SK-N-DZ (cell line): Measurements from ENCODE around the gene SUN2.

Source experiments
- DNase-seq: peaks from one replicate; pipeline ENCODE4 v3.0.0-alpha.2; 2015; ENCODE audit warnings: low spot score

The SUN2 gene

GRCh38 chr22:38716271-38716670, 39.5 kb downstream of the SUN2 start:
- DNase-seq: no peak

- no peak for DNase-seq
These were observed 39.9 kb downstream of the SUN2 start for GRCh38 chr22:38715852-38716251.

- DNase-seq: no peak
These were observed 40.5 kb downstream of the SUN2 start for GRCh38 chr22:38715176-38715764.

- DNase-seq: no peak
These were observed 41.9 kb downstream of the SUN2 start for GRCh38 chr22:38713921-38714320.

GRCh38 chr22:38712486-38713207, 43.2 kb downstream of the SUN2 start:
- DNase-seq: no peak

GRCh38 chr22:38710866-38711265, 44.9 kb downstream of the SUN2 start:
- DNase-seq: no peak

- no peak for DNase-seq
These were observed 45.4 kb downstream of the SUN2 start for GRCh38 chr22:38710351-38710750.

GRCh38 chr22:38709306-38709705, 46.5 kb downstream of the SUN2 start:
- no peak for DNase-seq

GRCh38 chr22:38707984-38708383, 47.8 kb downstream of the SUN2 start:
- no peak for DNase-seq

- no peak for DNase-seq
These were observed 48.5 kb downstream of the SUN2 start for GRCh38 chr22:38707346-38707745.

GRCh38 chr22:38706901-38707195, 49.0 kb downstream of the SUN2 start:
- no peak for DNase-seq

GRCh38 chr22:38706101-38706900, 49.5 kb downstream of the SUN2 start:
- DNase-seq: no peak

GRCh38 chr22:38705235-38706100, 50.3 kb downstream of the SUN2 start, which contains the start of gene GTPBP1:
GTPBP1 (plus strand) TSS chr22:38705944; CDS start chr22:38705956, 12 bp downstream.
- peak; percentile 100 for DNase-seq

GRCh38 chr22:38704654-38705234, 51.1 kb downstream of the SUN2 start:
- no peak for DNase-seq

GRCh38 chr22:38700789-38701628, 54.8 kb downstream of the SUN2 start, which contains the start of gene JOSD1:
JOSD1 (minus strand) TSS chr22:38700943; CDS start chr22:38699987, 956 bp downstream.
- peak; percentile 92 for DNase-seq

- peak; percentile 17 for DNase-seq
These were observed 55.5 kb downstream of the SUN2 start for GRCh38 chr22:38700270-38700788.

GRCh38 chr22:38699784-38700183, 56.0 kb downstream of the SUN2 start:
- DNase-seq: no peak

GRCh38 chr22:38699143-38699542, 56.7 kb downstream of the SUN2 start:
- DNase-seq: no peak

- no peak for DNase-seq
These were observed 57.2 kb downstream of the SUN2 start for GRCh38 chr22:38698407-38699094.
